ENCODE results near the gene POLR2L. TPM values are rescaled to one million over a fixed set of nuclear protein-coding genes. Genes with fewer than 3 reads are reported as not detected.

The POLR2L gene
- total and polyA plus RNA-seq, 4 donors, result 34.7 to 160 (median 124) TPM

GRCh38 chr11:849951-850774 lies 7.8 kb upstream of the POLR2L start:
- H3K9me3 ChIP-seq (ENCODE audit: control insufficient read depth, insufficient read depth, low read length), result no peaks in the 10 kb centered on the region
- DNase-seq (ENCODE audit: low read depth in 4 of 6, low spot score in 6 of 6), result peak in 1 of 6 donors; percentile 47
- peak overlapping the region; percentile 39 for H3K4me3 ChIP-seq (ENCODE audit: low read depth, low read length)
- under 1% methylated on average over 91 of the region's 97 CpGs for WGBS (ENCODE audit: insufficient coverage)
- peaks cover 29% of the 10 kb centered on the region for H3K36me3 ChIP-seq (ENCODE audit: control insufficient read depth, insufficient read depth, low read length)
- no peaks in the 10 kb centered on the region for H3K27me3 ChIP-seq (ENCODE audit: control insufficient read depth, insufficient read depth, low read length)
- peaks cover 80% of the 10 kb centered on the region for H3K4me1 ChIP-seq (ENCODE audit: control insufficient read depth, insufficient read depth, low read length)
- H3K27ac ChIP-seq (ENCODE audit: low read depth, low read length), result no peak overlapping the region

- DNase-seq (ENCODE audit: low read depth in 4 of 6, low spot score in 6 of 6), result peak in 4 of 6 donors; percentile 56 to 93 (median 78)
- no peak overlapping the region for H3K27ac ChIP-seq (ENCODE audit: low read depth, low read length)
- H3K4me3 ChIP-seq (ENCODE audit: low read depth, low read length), result peak overlapping the region; percentile 41
- H3K27me3 ChIP-seq (ENCODE audit: control insufficient read depth, insufficient read depth, low read length), result no peaks in the 10 kb centered on the region
- H3K9me3 ChIP-seq (ENCODE audit: control insufficient read depth, insufficient read depth, low read length), result no peaks in the 10 kb centered on the region
- H3K4me1 ChIP-seq (ENCODE audit: control insufficient read depth, insufficient read depth, low read length), result peaks cover 80% of the 10 kb centered on the region
- peaks cover 20% of the 10 kb centered on the region for H3K36me3 ChIP-seq (ENCODE audit: control insufficient read depth, insufficient read depth, low read length)
- WGBS (ENCODE audit: insufficient coverage), result under 1% methylated on average over 65 of the region's 71 CpGs
These were observed 6.9 kb upstream of the POLR2L start for GRCh38 chr11:849104-849824.

- H3K36me3 ChIP-seq (ENCODE audit: control insufficient read depth, insufficient read depth, low read length), result peaks cover 12% of the 10 kb centered on the region
- no peak overlapping the region for H3K4me3 ChIP-seq (ENCODE audit: low read depth, low read length)
- 17% methylated on average over 14 of the region's 14 CpGs for WGBS (ENCODE audit: insufficient coverage)
- DNase-seq (ENCODE audit: low read depth in 4 of 6, low spot score in 6 of 6), result peak in 1 of 6 donors; percentile 43
- H3K27ac ChIP-seq (ENCODE audit: low read depth, low read length), result no peak overlapping the region
- peaks cover 81% of the 10 kb centered on the region for H3K4me1 ChIP-seq (ENCODE audit: control insufficient read depth, insufficient read depth, low read length)
- H3K27me3 ChIP-seq (ENCODE audit: control insufficient read depth, insufficient read depth, low read length), result no peaks in the 10 kb centered on the region
- H3K9me3 ChIP-seq (ENCODE audit: control insufficient read depth, insufficient read depth, low read length), result no peaks in the 10 kb centered on the region
These were observed 6.1 kb upstream of the POLR2L start for GRCh38 chr11:848380-848931.

GRCh38 chr11:847876-848275 lies 5.5 kb upstream of the POLR2L start:
- peaks cover 83% of the 10 kb centered on the region for H3K4me1 ChIP-seq (ENCODE audit: control insufficient read depth, insufficient read depth, low read length)
- peaks cover 11% of the 10 kb centered on the region for H3K36me3 ChIP-seq (ENCODE audit: control insufficient read depth, insufficient read depth, low read length)
- no peaks in the 10 kb centered on the region for H3K9me3 ChIP-seq (ENCODE audit: control insufficient read depth, insufficient read depth, low read length)
- no peak overlapping the region for H3K27ac ChIP-seq (ENCODE audit: low read depth, low read length)
- H3K27me3 ChIP-seq (ENCODE audit: control insufficient read depth, insufficient read depth, low read length), result peaks cover 2% of the 10 kb centered on the region
- DNase-seq (ENCODE audit: low read depth in 4 of 6, low spot score in 6 of 6), result no peak
- 80% methylated on average over 18 of the region's 18 CpGs for WGBS (ENCODE audit: insufficient coverage)
- H3K4me3 ChIP-seq (ENCODE audit: low read depth, low read length), result no peak overlapping the region

GRCh38 chr11:846496-847098 lies 4.3 kb upstream of the POLR2L start:
- 82% methylated on average over 10 of the region's 11 CpGs for WGBS (ENCODE audit: insufficient coverage)
- no peak overlapping the region for H3K27ac ChIP-seq (ENCODE audit: low read depth, low read length)
- H3K36me3 ChIP-seq (ENCODE audit: control insufficient read depth, insufficient read depth, low read length), result peaks cover 8% of the 10 kb centered on the region
- no peak overlapping the region for H3K4me3 ChIP-seq (ENCODE audit: low read depth, low read length)
- H3K9me3 ChIP-seq (ENCODE audit: control insufficient read depth, insufficient read depth, low read length), result no peaks in the 10 kb centered on the region
- no peak for DNase-seq (ENCODE audit: low read depth in 4 of 6, low spot score in 6 of 6)
- peaks cover 2% of the 10 kb centered on the region for H3K27me3 ChIP-seq (ENCODE audit: control insufficient read depth, insufficient read depth, low read length)
- peaks cover 74% of the 10 kb centered on the region for H3K4me1 ChIP-seq (ENCODE audit: control insufficient read depth, insufficient read depth, low read length)

GRCh38 chr11:845872-846495 lies 3.7 kb upstream of the POLR2L start:
- 52% methylated on average over 8 of the region's 8 CpGs for WGBS (ENCODE audit: insufficient coverage)
- peak overlapping the region; percentile 88 for H3K27ac ChIP-seq (ENCODE audit: low read depth, low read length)
- H3K4me3 ChIP-seq (ENCODE audit: low read depth, low read length), result no peak overlapping the region
- peaks cover 74% of the 10 kb centered on the region for H3K4me1 ChIP-seq (ENCODE audit: control insufficient read depth, insufficient read depth, low read length)
- peaks cover 11% of the 10 kb centered on the region for H3K36me3 ChIP-seq (ENCODE audit: control insufficient read depth, insufficient read depth, low read length)
- DNase-seq (ENCODE audit: low read depth in 4 of 6, low spot score in 6 of 6), result no peak
- no peaks in the 10 kb centered on the region for H3K9me3 ChIP-seq (ENCODE audit: control insufficient read depth, insufficient read depth, low read length)
- H3K27me3 ChIP-seq (ENCODE audit: control insufficient read depth, insufficient read depth, low read length), result peaks cover 2% of the 10 kb centered on the region

- peak overlapping the region; percentile 88 for H3K27ac ChIP-seq (ENCODE audit: low read depth, low read length)
- WGBS (ENCODE audit: insufficient coverage), result 25% methylated on average over 23 of the region's 31 CpGs
- peak overlapping the region; percentile 2 for H3K4me3 ChIP-seq (ENCODE audit: low read depth, low read length)
- DNase-seq (ENCODE audit: low read depth in 4 of 6, low spot score in 6 of 6), result peak in 2 of 6 donors; percentile 55 to 88
- H3K9me3 ChIP-seq (ENCODE audit: control insufficient read depth, insufficient read depth, low read length), result no peaks in the 10 kb centered on the region
- H3K4me1 ChIP-seq (ENCODE audit: control insufficient read depth, insufficient read depth, low read length), result peaks cover 74% of the 10 kb centered on the region
- H3K36me3 ChIP-seq (ENCODE audit: control insufficient read depth, insufficient read depth, low read length), result peaks cover 21% of the 10 kb centered on the region
- peaks cover 2% of the 10 kb centered on the region for H3K27me3 ChIP-seq (ENCODE audit: control insufficient read depth, insufficient read depth, low read length)
These were observed 2.6 kb upstream of the POLR2L start for GRCh38 chr11:844693-845644.

- Histone ChIP-seq H3K4me1 (ENCODE audit: control insufficient read depth, insufficient read depth, low read length) (peaks cover 70% of the 10 kb centered on the region), H3K27ac (ENCODE audit: low read depth, low read length) (peak overlapping the region; percentile 88), H3K36me3 (ENCODE audit: control insufficient read depth, insufficient read depth, low read length) (peaks cover 30% of the 10 kb centered on the region), H3K27me3 (ENCODE audit: control insufficient read depth, insufficient read depth, low read length) (peaks cover 2% of the 10 kb centered on the region), H3K9me3 (ENCODE audit: control insufficient read depth, insufficient read depth, low read length) (no peaks in the 10 kb centered on the region), H3K4me3 (ENCODE audit: low read depth, low read length) (peak overlapping the region; percentile 85)
- WGBS (ENCODE audit: insufficient coverage), result 20% methylated on average over 23 of the region's 25 CpGs
- DNase-seq (ENCODE audit: low read depth in 4 of 6, low spot score in 6 of 6), result peak in 1 of 6 donors; percentile 83
These were observed 1.7 kb upstream of the POLR2L start for GRCh38 chr11:843818-844692.

All from spinal cord (tissue), 10 donors.